Loucy (cell line): ENCODE results near the gene DIP2A.

Experiments used
- H2AFZ ChIP-seq: fragments of 200-600 bp; sonication (generic); 2 replicates; pipeline ENCODE4 v1.6.0; 2016; ENCODE audit warnings: antibody characterized with exemption, mild to moderate bottlenecking, low read length, moderate library complexity
- H3F3A ChIP-seq: fragments of 200-600 bp; 2 replicates; pipeline ENCODE4 v1.6.0; 2016; ENCODE audit warnings: antibody characterized with exemption, low read depth, mild to moderate bottlenecking
- H3K27me3 ChIP-seq: fragments of 200-600 bp; sonication (generic); 2 replicates; pipeline ENCODE4 v1.6.1; 2014; ENCODE audit warnings: low read length, mild to moderate bottlenecking; ENCODE audit not compliant: insufficient read depth, poor library complexity, severe bottlenecking
- H3K36me3 ChIP-seq: fragments of 200-600 bp; sonication (generic); 2 replicates; pipeline ENCODE4 v1.6.1; 2016; ENCODE audit warnings: low read length; ENCODE audit not compliant: insufficient read depth
- H3K4me1 ChIP-seq: fragments of 200-600 bp; sonication (generic); 2 replicates; pipeline ENCODE4 v1.5.1; 2014; ENCODE audit warnings: low read length, mild to moderate bottlenecking; ENCODE audit not compliant: insufficient read depth, poor library complexity, severe bottlenecking
- H3K4me2 ChIP-seq: fragments of 200-600 bp; sonication (generic); 2 replicates; pipeline ENCODE4 v1.6.0; 2014; ENCODE audit warnings: antibody characterized with exemption, low read length, low read depth, mild to moderate bottlenecking; ENCODE audit not compliant: poor library complexity, severe bottlenecking
- H3K4me3 ChIP-seq: fragments of 200-600 bp; sonication (generic); 2 replicates; pipeline ENCODE4 v1.5.1; 2014; ENCODE audit warnings: low read length, mild to moderate bottlenecking, mixed read lengths; ENCODE audit not compliant: poor library complexity, severe bottlenecking
- H3K79me2 ChIP-seq: fragments of 200-600 bp; sonication (generic); 2 replicates; pipeline ENCODE4 v1.6.1; 2014; ENCODE audit warnings: low read length; ENCODE audit not compliant: insufficient read depth
- H3K9ac ChIP-seq: fragments of 200-600 bp; sonication (generic); 2 replicates; pipeline ENCODE4 v1.6.0; 2014; ENCODE audit warnings: mild to moderate bottlenecking, low read depth, low read length, moderate library complexity; ENCODE audit not compliant: poor library complexity, severe bottlenecking
- H3K9me2 ChIP-seq: fragments of 200-600 bp; sonication (generic); replicated peaks from 2 replicates; pipeline ENCODE4 v1.6.1; 2016; ENCODE audit warnings: low read depth, low read length, mixed read lengths
- H3K9me3 ChIP-seq: fragments of 200-600 bp; sonication (generic); 2 replicates; pipeline ENCODE4 v1.6.1; 2014; ENCODE audit warnings: mild to moderate bottlenecking, antibody characterized with exemption, low read length, low read depth; ENCODE audit not compliant: insufficient read depth
- H4K20me1 ChIP-seq: fragments of 200-600 bp; sonication (generic); 2 replicates; pipeline ENCODE4 v1.6.0; 2014; ENCODE audit warnings: antibody characterized with exemption, low read length, mild to moderate bottlenecking; ENCODE audit not compliant: insufficient read depth, poor library complexity, severe bottlenecking
- CTCF ChIP-seq: fragments of 200-600 bp; sonication (generic); conservative IDR thresholded peaks from 2 replicates; pipeline ENCODE4 v1.5.1; 2014; ENCODE audit warnings: mild to moderate bottlenecking, antibody characterized with exemption, low read length
- EZH2phosphoT487 ChIP-seq: fragments of 200-600 bp; IDR thresholded peaks from 2 replicates; pipeline ENCODE4 v1.6.1; 2018; ENCODE audit warnings: antibody characterized with exemption, mild to moderate bottlenecking, moderate library complexity, borderline replicate concordance

Gene DIP2A

GRCh38 chr21:46418265-46418946 is 40.3 kb upstream of the DIP2A start:
- H3K27me3 ChIP-seq: no peaks in the 10 kb centered on the region

GRCh38 chr21:46420241-46421190 is 38.2 kb upstream of the DIP2A start:
- Histone ChIP-seq H3K36me3 (peaks cover 49% of the 10 kb centered on the region; the same call in 1 of the 2 replicates), H3K9ac (no peak overlapping the region), H3K9me3 (no peaks in the 10 kb centered on the region), H2AFZ (no peak overlapping the region), H4K20me1 (no peaks in the 10 kb centered on the region), H3F3A (peaks cover 7% of the 10 kb centered on the region; the same call in 1 of the 2 replicates), H3K27me3 (no peaks in the 10 kb centered on the region), H3K4me1 (peaks cover 18% of the 10 kb centered on the region), H3K9me2 (no peaks in the 10 kb centered on the region), H3K79me2 (no peaks in the 10 kb centered on the region), H3K4me3 (no peak overlapping the region), H3K4me2 (no peak overlapping the region)
- TF ChIP-seq EZH2phosphoT487 (no peak), CTCF (0 out of 2 replicates have a peak, but pooled peaks have one; percentile 10)

More at GRCh38 chr21:46418265-46418946, 40.3 kb upstream of the DIP2A start:
- Histone ChIP-seq H3K4me3 (no peak overlapping the region), H3K9me3 (no peaks in the 10 kb centered on the region), H3K9ac (no peak overlapping the region), H3K36me3 (peaks cover 57% of the 10 kb centered on the region; the same call in 1 of the 2 replicates), H3K79me2 (no peaks in the 10 kb centered on the region), H4K20me1 (no peaks in the 10 kb centered on the region), H2AFZ (no peak overlapping the region), H3K4me2 (no peak overlapping the region), H3K4me1 (peaks cover 10% of the 10 kb centered on the region), H3K9me2 (no peaks in the 10 kb centered on the region), H3F3A (no peaks in the 10 kb centered on the region)
- TF ChIP-seq CTCF (no peak), EZH2phosphoT487 (no peak)

- Histone ChIP-seq H3F3A (peaks cover 7% of the 10 kb centered on the region; the same call in 1 of the 2 replicates), H3K9me2 (no peaks in the 10 kb centered on the region), H3K9ac (no peak overlapping the region), H3K4me3 (no peak overlapping the region), H3K36me3 (peaks cover 43% of the 10 kb centered on the region; the same call in 1 of the 2 replicates), H3K4me2 (no peak overlapping the region), H3K4me1 (peaks cover 18% of the 10 kb centered on the region), H2AFZ (no peak overlapping the region), H3K27me3 (no peaks in the 10 kb centered on the region), H3K79me2 (no peaks in the 10 kb centered on the region), H4K20me1 (no peaks in the 10 kb centered on the region), H3K9me3 (no peaks in the 10 kb centered on the region)
- TF ChIP-seq CTCF (no peak; the same call in 1 of the 2 replicates), EZH2phosphoT487 (no peak)
Observed at GRCh38 chr21:46421191-46421750, 37.4 kb upstream of the DIP2A start.
